ENCODE data around the gene ABI3. TPM values are rescaled to one million over a fixed set of nuclear protein-coding genes. Genes with fewer than 3 reads are reported as not detected.

Gene ABI3
- total RNA-seq, 2 donors from 2014 or later: 27.9 to 32.4 TPM

DNA sequence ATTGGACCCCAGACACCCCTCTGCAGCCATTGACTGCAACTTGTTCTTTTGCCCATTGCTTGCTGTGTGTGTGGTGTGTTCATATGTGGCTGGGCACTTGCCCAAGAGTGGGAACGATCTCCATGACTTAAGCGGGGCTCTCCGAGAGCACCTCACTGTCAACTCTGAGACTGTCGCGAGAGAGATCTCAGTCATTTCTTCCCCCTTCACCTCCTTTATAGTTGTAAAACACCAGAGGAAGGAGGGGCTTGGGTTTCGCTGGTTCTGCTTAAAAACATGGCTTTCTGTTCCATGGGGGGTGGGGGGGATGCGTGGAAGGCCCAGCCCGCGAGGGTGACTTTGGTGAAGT is 12.6 kb downstream of the ABI3 start:
- Mint-ChIP-seq H3K4me3 (peak overlapping the region; percentile 72 to 81), H3K27ac (no peak overlapping the region), H3K36me3 (ENCODE audit: insufficient read depth in 2 of 2) (peaks cover 0 to 11% of the 10 kb centered on the region in 2 donors), H3K4me1 (ENCODE audit: low read depth) (peaks cover 48% of the 10 kb centered on the region), H3K9me3 (no peaks in the 10 kb centered on the region), H3K27me3 (ENCODE audit: low read depth) (peaks cover 26% of the 10 kb centered on the region)
- ATAC-seq (replicated peaks in 1 of 2) (no peak), DNase-seq (no peak)

DNA sequence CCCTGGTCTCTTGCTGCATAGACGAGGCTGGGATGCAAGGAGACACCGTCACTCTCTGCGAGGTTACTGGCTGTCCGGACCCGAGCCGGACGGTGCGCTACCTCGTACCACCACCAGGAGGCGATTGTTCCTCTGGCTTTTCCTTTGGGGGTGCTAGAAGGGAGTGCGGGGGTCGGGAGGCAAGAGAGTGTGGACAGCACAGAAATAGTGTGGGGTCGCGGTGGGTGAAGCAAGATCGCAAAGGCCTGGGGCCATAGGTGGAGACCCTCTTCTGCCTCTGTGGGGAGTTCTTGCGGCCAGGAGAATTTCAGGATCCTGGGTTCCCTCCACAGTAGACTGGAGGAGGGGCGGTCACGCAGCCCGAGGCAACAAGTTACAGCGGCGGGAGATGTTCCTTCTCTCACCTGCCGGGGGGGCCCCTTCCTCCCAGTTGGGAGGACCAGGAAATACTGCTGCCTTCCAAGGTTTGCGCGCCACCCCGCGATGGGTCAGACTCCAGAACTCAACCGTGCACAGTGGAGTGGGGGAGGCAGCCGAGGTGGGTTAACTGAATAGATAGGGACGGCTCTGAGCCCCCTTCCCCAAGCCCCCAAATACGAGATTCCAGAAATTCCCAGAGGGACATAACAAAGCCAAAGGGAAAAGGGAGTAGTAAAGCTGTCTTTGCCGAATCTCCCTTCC is 13.2 kb downstream of the ABI3 start:
- ATAC-seq (replicated peaks in 1 of 2) (peak; percentile 22 to 27), DNase-seq (peak; percentile 72 to 80)
- Mint-ChIP-seq H3K36me3 (ENCODE audit: insufficient read depth in 2 of 2) (peaks cover 0 to 6% of the 10 kb centered on the region in 2 donors), H3K9me3 (no peaks in the 10 kb centered on the region), H3K4me3 (peak overlapping the region; percentile 72 to 81), H3K27ac (no peak overlapping the region), H3K27me3 (ENCODE audit: low read depth) (peaks cover 30% of the 10 kb centered on the region), H3K4me1 (ENCODE audit: low read depth) (peaks cover 43% of the 10 kb centered on the region)

DNA sequence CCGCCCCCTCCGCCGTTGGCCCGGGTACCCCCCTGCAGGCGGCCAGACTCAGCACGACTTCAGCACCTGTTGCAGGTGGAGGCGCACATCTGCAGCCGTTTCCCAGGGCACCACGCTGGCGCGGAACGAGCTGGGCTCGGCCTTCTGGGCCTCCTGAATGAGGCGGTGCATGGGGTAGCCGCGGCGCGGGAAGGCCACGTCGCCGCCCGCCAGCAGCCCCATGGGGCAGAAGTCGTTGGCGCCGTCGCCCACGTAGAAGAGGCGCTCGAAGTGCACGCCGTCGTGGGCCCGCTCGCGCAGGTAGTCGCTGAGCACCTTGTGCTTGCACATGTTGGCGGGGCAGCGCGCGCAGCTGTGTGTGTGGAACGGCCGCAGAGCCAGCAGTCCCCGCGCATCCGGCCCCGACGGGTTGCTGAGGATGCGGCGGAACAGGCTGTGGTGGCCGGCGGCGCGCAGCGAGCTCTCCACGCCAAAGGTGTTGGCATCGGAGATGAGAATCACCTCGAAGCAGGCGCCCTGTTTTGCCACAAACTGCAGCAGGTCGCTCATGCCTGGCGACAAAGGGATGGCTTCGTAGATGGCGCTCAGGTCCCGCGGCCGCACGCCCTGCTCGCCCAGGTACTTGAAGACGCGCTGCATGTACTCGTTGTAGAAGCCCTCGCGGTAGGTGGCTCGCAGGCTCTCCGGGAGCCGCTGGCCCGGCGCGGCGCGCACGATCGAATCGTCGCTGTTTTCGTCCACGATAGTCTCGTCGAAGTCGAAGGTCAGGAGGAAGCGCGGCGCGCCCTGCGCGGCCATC is 13.9 kb downstream of the ABI3 start:
- ATAC-seq (replicated peaks in 1 of 2) (peak; percentile 55 to 65), DNase-seq (peak; percentile 61 to 67)
- Mint-ChIP-seq H3K27me3 (ENCODE audit: low read depth) (peaks cover 37% of the 10 kb centered on the region), H3K36me3 (ENCODE audit: insufficient read depth in 2 of 2) (peaks cover 0 to 3% of the 10 kb centered on the region in 2 donors), H3K27ac (no peak overlapping the region), H3K4me3 (peak overlapping the region; percentile 72 to 81), H3K9me3 (no peaks in the 10 kb centered on the region), H3K4me1 (ENCODE audit: low read depth) (peaks cover 37% of the 10 kb centered on the region)

DNA sequence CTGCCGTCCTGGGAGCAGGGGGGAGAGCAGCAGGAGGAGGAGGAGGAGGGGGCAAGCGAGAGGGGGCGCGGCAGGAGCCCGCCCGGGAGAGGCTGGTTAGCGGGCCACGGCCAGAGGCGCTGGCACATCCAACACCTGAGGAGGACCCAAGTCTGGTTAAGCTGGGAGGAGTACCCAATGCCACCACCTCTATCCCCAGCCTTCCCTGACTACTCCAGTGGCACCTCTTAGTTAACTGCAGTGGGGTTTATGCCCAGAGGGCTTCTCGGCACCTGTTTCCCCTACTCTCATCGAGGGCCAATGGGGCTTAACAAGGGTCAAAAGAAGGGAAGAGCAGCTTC is 14.5 kb downstream of the ABI3 start:
- DNase-seq (no peak), ATAC-seq (replicated peaks in 1 of 2) (no peak)
- peaks cover 0 to 3% of the 10 kb centered on the region in 2 donors for H3K36me3 Mint-ChIP-seq (ENCODE audit: insufficient read depth in 2 of 2)
- H3K4me3 Mint-ChIP-seq: peak overlapping the region; percentile 72 to 81
- no peak overlapping the region for H3K27ac Mint-ChIP-seq
- no peaks in the 10 kb centered on the region for H3K9me3 Mint-ChIP-seq
- H3K27me3 Mint-ChIP-seq (ENCODE audit: low read depth): peaks cover 42% of the 10 kb centered on the region
- H3K4me1 Mint-ChIP-seq (ENCODE audit: low read depth): peaks cover 36% of the 10 kb centered on the region

DNA sequence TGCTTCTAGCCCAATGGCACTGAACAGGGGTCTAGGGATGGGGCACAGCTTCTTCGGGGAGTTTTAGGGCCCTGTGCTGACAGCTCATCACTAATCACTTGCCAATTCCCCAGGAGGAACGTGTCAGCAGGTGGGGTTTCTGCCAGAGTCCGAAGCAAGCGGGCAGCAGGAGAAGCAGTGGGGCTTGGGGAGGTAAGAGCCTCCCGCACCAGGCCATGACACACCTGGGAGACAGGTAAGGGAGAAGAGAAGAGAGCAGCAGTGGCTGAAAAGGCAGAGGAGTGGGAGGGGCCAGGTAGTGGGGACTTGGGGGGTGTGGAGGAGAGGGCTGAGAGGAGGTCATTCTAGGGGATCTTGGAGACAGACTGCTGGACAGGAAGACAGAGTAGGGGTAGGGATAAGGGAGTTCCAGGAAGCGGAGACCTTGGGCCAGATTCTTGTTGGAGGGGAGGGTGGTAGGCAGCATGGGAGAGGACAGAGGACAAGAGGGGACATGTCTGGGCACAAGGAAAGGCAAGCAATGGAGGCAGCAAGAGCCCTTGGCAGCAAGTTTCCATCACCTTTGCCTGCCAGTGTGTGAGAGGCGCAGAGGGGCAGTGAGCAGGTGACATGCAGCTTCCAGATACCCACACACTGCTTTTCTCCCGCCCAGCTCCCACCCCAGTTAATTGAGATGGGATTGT is 15.2 kb downstream of the ABI3 start:
- no peak for ATAC-seq (replicated peaks in 1 of 2)

DNA sequence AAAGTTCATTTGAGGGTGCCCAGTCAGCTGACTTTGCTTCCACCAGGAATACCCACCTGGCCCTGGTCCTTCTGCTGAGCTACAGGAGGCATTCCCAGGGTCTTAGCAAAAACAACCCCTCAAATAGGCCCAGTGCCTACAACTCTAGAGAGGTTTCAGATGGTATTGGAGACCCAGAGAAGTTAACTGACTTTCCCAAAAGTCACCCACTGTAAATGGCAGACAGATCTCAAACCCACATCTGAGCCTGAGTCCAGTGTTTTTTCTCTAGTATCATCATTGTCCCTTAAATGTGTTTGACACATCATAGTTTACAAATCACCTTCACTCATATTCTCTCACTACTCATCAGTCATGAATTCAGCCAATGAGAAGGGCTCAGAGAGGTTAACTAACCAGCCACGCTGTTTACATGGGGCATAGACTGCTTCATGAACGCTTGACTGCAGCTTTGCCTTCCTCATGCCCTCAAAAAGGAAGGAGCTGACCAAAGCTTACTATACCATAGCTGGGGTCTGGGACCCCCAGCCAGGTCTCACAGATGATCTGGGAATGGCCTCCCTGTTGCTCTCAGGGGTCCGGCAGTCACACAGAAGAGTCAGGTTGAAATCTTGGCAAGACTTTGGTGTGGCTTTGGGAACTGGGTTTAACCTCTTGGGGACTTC is 16.4 kb downstream of the ABI3 start:
- H3K27me3 Mint-ChIP-seq (ENCODE audit: low read depth): peaks cover 52% of the 10 kb centered on the region
- H3K9me3 Mint-ChIP-seq: no peaks in the 10 kb centered on the region
- no peak overlapping the region for H3K27ac Mint-ChIP-seq
- no peaks in the 10 kb centered on the region for H3K36me3 Mint-ChIP-seq (ENCODE audit: insufficient read depth in 2 of 2)
- no peak overlapping the region for H3K4me3 Mint-ChIP-seq
- ATAC-seq (replicated peaks in 1 of 2): no peak
- DNase-seq: no peak
- peaks cover 42% of the 10 kb centered on the region for H3K4me1 Mint-ChIP-seq (ENCODE audit: low read depth)

More for the DNA sequence above, 15.2 kb downstream of the ABI3 start:
- H3K27me3 Mint-ChIP-seq (ENCODE audit: low read depth): peaks cover 42% of the 10 kb centered on the region
- no peaks in the 10 kb centered on the region for H3K9me3 Mint-ChIP-seq
- no peak overlapping the region for H3K4me3 Mint-ChIP-seq
- H3K27ac Mint-ChIP-seq: no peak overlapping the region
- H3K4me1 Mint-ChIP-seq (ENCODE audit: low read depth): peaks cover 36% of the 10 kb centered on the region
- no peaks in the 10 kb centered on the region for H3K36me3 Mint-ChIP-seq (ENCODE audit: insufficient read depth in 2 of 2)
- no peak for DNase-seq

DNA sequence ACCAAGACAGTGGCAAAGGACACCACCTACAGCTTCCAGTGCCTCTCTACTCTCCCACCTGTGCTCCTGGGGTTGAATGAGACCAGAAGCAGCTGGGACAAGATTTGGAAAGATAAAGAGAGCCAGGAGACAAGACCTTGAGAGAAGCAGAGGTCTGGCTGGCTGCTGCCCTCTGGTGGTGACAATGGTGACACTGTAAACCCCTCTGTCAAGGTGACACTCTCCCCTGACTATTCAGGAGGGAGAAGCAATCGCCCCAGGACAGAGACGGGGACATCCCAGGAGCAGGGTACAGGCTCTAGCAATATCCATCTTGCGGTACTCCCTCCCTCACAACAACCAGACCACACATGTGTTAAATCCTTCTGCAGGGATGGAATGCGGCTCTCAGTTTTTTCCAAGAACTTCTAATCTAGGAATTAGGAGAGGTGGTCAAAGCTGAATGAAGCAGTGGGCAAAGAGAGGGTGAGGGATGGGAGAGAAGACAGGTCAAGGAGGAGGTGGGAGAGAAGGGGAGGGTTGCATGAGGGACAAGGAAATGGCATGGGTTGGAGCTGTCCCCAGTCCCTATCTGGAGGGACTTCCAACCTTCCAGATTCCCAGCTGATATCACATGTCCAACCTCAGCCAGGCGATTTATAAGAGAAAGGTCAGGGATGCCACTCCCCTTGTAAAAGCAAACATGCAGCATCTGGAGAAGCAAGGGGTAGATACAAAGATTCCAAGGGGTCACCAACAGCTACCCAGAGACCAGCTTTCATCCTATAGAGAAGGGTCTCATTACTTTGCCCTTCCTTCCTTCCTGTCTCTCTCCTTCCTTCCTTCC is 17.1 kb downstream of the ABI3 start:
- Mint-ChIP-seq H3K36me3 (ENCODE audit: insufficient read depth in 2 of 2) (no peaks in the 10 kb centered on the region), H3K9me3 (no peaks in the 10 kb centered on the region), H3K27ac (no peak overlapping the region), H3K27me3 (ENCODE audit: low read depth) (peaks cover 55% of the 10 kb centered on the region), H3K4me3 (no peak overlapping the region), H3K4me1 (ENCODE audit: low read depth) (peaks cover 39% of the 10 kb centered on the region)
- ATAC-seq (replicated peaks in 1 of 2) (peak; percentile 46 to 47), DNase-seq (peak; percentile 80 to 81)

DNA sequence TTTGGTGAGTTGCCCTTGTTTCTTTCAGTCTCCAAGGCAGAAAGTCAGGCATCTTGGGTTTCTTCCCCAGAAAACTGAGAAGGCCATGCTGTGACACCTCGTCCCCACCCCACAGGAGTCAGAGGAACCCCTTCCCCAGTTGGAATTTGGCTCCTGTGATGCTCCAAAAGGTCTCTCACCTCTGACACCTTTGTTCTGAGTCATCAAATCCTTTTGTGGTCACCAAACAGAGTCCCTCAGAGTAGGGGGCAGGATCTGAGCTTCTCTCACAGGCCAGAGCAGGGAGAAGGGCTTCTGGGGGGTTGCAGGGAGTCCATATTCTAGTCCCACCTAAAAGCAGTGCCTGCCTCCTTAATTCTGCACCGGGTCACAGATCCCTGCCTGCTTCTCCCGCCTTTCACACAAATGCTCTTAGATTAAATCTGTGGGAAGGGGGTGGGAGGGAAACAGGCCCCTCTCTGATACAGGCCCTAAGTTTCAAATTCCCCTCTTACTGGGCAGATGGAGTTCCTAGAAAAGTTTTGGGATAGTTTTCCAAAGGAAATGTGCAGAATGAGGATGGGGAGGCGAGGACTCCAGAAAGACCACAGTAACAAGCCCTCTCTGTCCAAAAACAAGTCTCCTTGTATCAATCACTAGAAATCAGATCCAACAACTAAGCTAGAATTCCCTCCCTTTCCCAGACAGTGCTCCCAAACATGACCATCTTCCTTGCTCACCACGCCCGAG is 18.7 kb downstream of the ABI3 start:
- ATAC-seq (replicated peaks in 1 of 2) (no peak), DNase-seq (no peak)
- no peaks in the 10 kb centered on the region for H3K36me3 Mint-ChIP-seq (ENCODE audit: insufficient read depth in 2 of 2)
- peaks cover 61% of the 10 kb centered on the region for H3K27me3 Mint-ChIP-seq (ENCODE audit: low read depth)
- peak overlapping the region; percentile 28 for H3K27ac Mint-ChIP-seq
- H3K9me3 Mint-ChIP-seq: no peaks in the 10 kb centered on the region
- peak overlapping the region; percentile 80 to 87 for H3K4me3 Mint-ChIP-seq
- peaks cover 28% of the 10 kb centered on the region for H3K4me1 Mint-ChIP-seq (ENCODE audit: low read depth)

DNA sequence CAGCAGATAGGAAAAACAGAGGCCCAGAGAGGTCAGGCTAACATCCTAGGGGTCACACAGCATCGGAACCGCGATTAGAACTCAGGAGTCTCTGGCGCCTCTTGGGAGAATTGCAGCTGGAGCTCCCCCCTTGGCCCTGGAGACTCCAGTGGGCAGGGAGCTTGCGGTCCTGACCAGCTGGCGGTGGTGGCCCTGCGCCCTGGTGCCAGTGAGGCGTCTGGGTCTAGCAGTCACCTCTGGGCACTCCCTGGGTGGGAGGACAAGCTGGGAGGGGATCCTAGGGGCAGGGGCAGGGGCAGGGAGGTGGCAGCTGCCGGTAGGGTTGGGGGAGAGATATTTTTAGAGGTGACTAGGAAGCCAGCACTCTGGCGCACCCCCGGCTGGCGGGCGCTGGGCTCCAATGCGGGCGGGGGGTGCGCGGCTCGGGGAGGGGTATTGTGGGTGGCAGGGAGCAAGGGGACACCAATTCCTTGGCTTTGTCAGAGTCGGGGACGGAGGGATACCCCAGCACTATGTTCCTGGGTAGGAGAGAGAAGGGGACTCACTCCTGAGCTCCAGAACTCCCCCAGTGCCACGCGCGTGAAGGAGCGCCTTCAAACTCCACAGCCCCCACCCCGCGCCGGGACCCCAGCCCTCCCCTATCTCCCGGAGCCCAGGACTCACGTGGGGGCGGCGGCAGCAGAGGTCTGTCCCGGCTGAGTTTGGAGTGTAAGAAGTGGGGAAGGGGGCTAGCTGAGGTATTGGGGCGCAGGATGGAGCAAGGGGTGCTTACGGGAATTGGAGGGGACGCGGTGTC is 19.5 kb downstream of the ABI3 start:
- ATAC-seq (replicated peaks in 1 of 2) (peak in 1 of 2 donors; percentile 4), DNase-seq (no peak)
- no peaks in the 10 kb centered on the region for H3K9me3 Mint-ChIP-seq
- peak overlapping the region; percentile 80 to 87 for H3K4me3 Mint-ChIP-seq
- no peaks in the 10 kb centered on the region for H3K36me3 Mint-ChIP-seq (ENCODE audit: insufficient read depth in 2 of 2)
- peaks cover 22% of the 10 kb centered on the region for H3K4me1 Mint-ChIP-seq (ENCODE audit: low read depth)
- H3K27me3 Mint-ChIP-seq (ENCODE audit: low read depth): peaks cover 55% of the 10 kb centered on the region
- H3K27ac Mint-ChIP-seq: no peak overlapping the region

DNA sequence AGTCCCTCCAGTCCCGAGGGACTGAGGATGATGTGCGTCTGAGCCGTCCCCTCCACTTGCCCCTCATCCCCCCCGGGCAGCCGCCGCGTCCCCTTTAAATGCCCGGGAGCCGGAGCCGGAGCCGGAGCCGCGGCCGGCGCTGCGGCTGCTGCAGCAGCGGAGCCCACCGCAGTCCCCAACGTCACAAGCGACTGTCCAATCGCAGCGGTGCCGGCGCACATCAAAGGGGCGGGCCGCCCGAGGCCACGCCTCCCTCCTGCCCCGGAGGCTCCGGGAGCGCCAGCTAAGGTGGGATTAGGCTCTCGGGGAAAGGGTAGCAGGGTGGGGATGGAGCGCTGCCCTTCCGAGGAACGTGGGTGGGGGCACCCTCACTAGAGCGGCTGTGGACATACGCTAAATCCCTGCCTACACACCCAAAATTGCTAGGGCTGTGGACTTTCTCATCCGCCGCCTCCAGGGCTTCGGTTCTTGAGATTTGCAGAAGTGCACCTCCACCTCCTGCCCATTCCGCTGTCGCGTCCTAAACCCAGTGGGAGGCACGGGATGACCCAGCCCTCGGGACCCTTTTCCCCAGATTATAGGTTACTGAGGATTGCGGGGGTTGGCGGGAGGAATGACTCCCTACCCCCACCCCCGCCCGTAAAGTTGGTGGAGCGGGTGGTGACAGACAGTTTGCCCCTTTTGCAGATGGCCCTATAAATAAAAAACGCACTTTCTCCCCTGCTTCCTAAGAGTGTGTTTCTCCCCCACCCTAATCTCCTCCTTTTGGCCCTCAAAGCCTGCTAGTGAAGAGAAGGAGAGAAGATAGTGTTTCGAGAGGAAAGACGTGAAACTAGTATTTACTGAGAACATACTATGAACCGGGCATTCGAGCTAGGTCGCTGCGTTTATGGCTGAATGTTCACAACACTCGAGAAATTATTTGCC is 20.4 kb downstream of the ABI3 start, which contains the start of gene PHOSPHO1:
Gene PHOSPHO1, minus strand, starts transcription at position 152 of the 927 bp plus-strand sequence. CDS start 4,096 bp downstream, outside the sequence.
- peaks cover 48% of the 10 kb centered on the region for H3K27me3 Mint-ChIP-seq (ENCODE audit: low read depth)
- H3K4me3 Mint-ChIP-seq: peak within 1 kb of the TSS; percentile 80 to 87
- no peak within 1 kb of the TSS for H3K27ac Mint-ChIP-seq
- ATAC-seq (replicated peaks in 1 of 2) (peak; percentile 93 to 95), DNase-seq (peak; percentile 89 to 91)
- H3K9me3 Mint-ChIP-seq: no peaks in the 10 kb centered on the region
- no peaks in the 10 kb centered on the region for H3K36me3 Mint-ChIP-seq (ENCODE audit: insufficient read depth in 2 of 2)
- H3K4me1 Mint-ChIP-seq (ENCODE audit: low read depth): peaks cover 22% of the 10 kb centered on the region
